Right atrium auricular region (tissue), 2 donors: ENCODE data around the gene AKAP8L. TPM values are rescaled to one million over a fixed set of nuclear protein-coding genes. Genes with fewer than 3 reads are reported as not detected.

ENCODE experiments used
- DNase-seq: peaks from one replicate; pipeline ENCODE4 v3.0.0-alpha.2; 2019; ENCODE audit warnings: low spot score
- H3K27ac ChIP-seq, 2 donors: fragments of 200-600 bp; sonication (generic); 1 replicate in 1 of 2; 2 replicates in 1 of 2; pipeline ENCODE4 v1.5.1; 2016 to 2019
- H3K27me3 ChIP-seq, 2 donors: fragments of 200-600 bp; sonication (generic); one replicate each; pipeline versions ENCODE4 v1.5.1 to v1.6.0; 2017 to 2019
- H3K36me3 ChIP-seq: fragments of 200-600 bp; sonication (generic); one replicate; pipeline ENCODE4 v1.5.1; 2016
- H3K4me1 ChIP-seq, 2 donors: fragments of 200-600 bp; sonication (generic); one replicate each; pipeline versions ENCODE4 v1.5.1 to v1.6.0; 2017 to 2019
- H3K4me3 ChIP-seq, 2 donors: fragments of 200-600 bp; sonication (generic); 1 replicate in 1 of 2; 2 replicates in 1 of 2; pipeline ENCODE4 v1.5.1; 2017 to 2019; ENCODE audit warnings: mild to moderate bottlenecking in 1 of 2, moderate library complexity in 1 of 2
- H3K9me3 ChIP-seq, 2 donors: fragments of 200-600 bp; sonication (generic); one replicate each; pipeline ENCODE4 v1.5.1; 2019
- total RNA-seq, 2 donors: library from RNA; depleted of rRNA; stranded (reverse); fragments of >200 nt; gene quantifications; one replicate each; pipeline ENCODE4 v1.1.0, GENCODE V29; 2016
- TF ChIP-seq, protein P1 (sequence below), 2 donors: fragments of 200-600 bp; sonication (generic); IDR thresholded peaks; one replicate each; pipeline ENCODE4 v1.5.1; 2019; ENCODE audit warnings: antibody characterized with exemption in 2 of 2

Gene AKAP8L
- total RNA-seq, 2 donors from 2014 or later: 66.5 to 78.2 TPM

DNA sequence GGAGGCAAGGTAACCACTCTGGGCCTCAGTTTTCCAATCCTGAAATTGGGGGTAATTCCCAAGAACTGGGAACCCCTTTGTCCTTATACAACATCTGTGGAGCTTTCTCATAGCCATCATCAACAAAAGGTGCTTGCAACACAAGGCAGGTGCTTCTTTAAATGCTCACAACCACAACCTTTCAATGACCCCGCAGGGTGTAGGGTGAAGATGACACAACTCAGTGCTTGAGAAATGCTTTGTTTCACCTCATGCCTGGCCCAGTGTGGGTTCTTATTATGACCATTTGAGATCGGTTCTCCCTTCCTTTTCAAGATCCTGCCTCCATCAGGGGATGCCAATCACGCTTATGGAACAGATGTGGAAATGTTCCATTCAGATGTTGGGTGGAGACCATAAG, 22.5 kb upstream of the AKAP8L start:
- peaks cover 0 to 28% of the 10 kb centered on the region in 2 donors for H3K4me1 ChIP-seq
- H3K36me3 ChIP-seq: peaks cover 4% of the 10 kb centered on the region
- TF ChIP-seq, protein P1, sequence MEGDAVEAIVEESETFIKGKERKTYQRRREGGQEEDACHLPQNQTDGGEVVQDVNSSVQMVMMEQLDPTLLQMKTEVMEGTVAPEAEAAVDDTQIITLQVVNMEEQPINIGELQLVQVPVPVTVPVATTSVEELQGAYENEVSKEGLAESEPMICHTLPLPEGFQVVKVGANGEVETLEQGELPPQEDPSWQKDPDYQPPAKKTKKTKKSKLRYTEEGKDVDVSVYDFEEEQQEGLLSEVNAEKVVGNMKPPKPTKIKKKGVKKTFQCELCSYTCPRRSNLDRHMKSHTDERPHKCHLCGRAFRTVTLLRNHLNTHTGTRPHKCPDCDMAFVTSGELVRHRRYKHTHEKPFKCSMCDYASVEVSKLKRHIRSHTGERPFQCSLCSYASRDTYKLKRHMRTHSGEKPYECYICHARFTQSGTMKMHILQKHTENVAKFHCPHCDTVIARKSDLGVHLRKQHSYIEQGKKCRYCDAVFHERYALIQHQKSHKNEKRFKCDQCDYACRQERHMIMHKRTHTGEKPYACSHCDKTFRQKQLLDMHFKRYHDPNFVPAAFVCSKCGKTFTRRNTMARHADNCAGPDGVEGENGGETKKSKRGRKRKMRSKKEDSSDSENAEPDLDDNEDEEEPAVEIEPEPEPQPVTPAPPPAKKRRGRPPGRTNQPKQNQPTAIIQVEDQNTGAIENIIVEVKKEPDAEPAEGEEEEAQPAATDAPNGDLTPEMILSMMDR (IDR thresholded peaks at IDR 0.05): no peak
- DNase-seq: no peak
- H3K27me3 ChIP-seq: no peaks in the 10 kb centered on the region
- no peak overlapping the region for H3K4me3 ChIP-seq
- no peak overlapping the region for H3K27ac ChIP-seq
- no peaks in the 10 kb centered on the region for H3K9me3 ChIP-seq

DNA sequence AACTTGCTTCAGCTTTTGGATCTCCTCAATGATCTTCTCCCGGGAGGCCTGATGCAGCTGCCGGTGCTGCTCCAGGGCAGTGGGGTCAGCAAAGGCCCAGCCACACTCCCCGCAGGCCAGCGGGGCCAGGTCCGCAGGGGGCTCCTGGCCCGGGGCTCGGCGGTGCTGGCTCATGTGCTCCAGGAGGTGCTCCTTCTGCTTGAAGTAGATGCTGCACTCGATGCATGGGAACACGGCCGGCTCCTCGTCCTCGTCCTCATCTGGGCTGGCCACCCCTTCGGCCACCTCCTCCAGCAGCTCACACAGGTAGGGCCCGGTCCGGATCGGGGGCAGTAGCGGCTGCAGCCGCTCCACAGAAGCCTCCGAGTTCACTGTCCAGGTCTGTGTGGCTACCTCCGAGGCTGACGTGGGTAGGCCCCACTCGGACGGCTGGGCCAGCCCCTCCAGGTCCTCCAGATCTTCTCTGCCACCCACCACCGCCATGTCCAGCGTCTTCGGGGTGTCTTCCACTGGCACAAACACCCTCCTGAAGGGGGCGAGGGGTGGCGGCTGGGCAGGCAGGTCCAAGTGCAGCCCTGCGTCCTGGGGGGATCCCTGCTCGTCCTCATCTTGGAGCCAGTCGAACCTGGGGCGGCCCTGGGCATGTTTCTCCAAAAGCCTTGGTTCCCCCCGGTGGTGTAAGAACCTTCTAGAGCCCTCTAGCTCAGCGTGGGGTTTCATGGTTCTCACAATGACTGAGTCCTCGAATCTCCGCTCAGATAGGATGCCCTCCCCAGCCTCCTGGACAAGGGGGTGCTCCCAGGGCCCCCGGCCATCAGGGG, 21.2 kb upstream of the AKAP8L start:
- DNase-seq: no peak
- H3K27me3 ChIP-seq: no peaks in the 10 kb centered on the region
- TF ChIP-seq, protein P1 (IDR thresholded peaks at IDR 0.05): no peak
- peaks cover 4% of the 10 kb centered on the region for H3K36me3 ChIP-seq
- no peak overlapping the region for H3K27ac ChIP-seq
- peaks cover 0 to 16% of the 10 kb centered on the region in 2 donors for H3K4me1 ChIP-seq
- no peak overlapping the region for H3K4me3 ChIP-seq
- H3K9me3 ChIP-seq: no peaks in the 10 kb centered on the region

DNA sequence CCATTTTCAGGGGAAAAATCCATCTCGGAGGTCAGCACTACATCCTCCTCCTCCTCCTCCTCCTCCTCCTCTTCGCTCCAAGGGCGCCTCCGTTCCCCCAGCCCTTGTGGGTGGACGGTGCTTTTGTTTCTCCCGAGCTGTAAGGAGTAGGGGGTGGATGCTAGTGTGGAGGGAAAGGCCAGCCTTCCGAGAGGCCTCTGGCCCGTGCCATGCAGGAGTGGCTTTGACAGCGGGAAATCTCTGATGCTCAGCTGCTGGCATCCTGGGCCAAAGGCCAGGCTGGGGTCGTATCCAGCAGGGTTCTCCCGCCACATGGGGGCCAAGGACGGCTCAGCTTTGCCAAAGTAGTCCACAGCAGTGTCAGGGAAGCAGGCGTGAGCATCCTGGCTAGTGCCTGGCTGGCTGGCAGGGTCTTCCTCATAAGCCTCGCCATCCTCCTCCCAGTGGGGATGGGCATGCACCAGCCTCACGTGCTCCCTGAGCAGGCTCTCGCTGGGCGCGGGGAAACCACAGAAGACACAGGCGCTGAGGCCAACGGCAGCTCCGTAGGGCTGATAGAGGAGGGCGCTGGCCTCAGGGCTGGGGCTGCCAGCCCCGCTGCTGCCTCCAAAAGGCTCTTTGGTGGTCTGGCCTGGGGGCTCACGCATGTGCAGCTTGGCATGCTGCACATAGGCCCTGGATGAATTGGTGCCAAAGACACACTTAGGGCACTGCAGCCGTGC, 20.5 kb upstream of the AKAP8L start:
- Histone ChIP-seq H3K4me3 (no peak overlapping the region), H3K4me1 (peaks cover 0 to 8% of the 10 kb centered on the region in 2 donors), H3K36me3 (peaks cover 4% of the 10 kb centered on the region), H3K27me3 (no peaks in the 10 kb centered on the region), H3K27ac (no peak overlapping the region), H3K9me3 (no peaks in the 10 kb centered on the region)
- no peak for DNase-seq
- TF ChIP-seq, protein P1 (IDR thresholded peaks at IDR 0.05): no peak

DNA sequence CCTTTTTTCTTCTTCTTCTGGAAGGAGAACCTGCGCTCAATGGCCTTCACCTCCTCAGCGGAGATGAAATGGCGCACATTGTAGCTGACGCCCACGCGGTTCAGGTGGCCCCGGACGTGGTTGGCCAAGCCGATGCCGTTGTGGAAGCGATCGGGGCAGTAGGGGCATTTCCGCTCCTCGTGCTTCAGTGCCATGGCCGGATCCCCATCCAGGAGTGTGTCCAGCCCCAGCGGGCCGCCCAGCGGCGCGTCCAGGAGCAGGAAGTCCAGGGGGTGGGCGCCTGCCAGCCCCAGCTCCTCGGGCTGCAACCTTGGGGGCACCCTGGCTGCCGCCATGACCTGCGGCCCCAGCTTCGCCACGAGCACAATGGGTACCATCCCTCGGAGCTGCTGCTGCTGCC, 19.8 kb upstream of the AKAP8L start:
- Histone ChIP-seq H3K9me3 (no peaks in the 10 kb centered on the region), H3K4me3 (no peak overlapping the region), H3K27ac (no peak overlapping the region), H3K36me3 (peaks cover 4% of the 10 kb centered on the region), H3K4me1 (peaks cover 0 to 3% of the 10 kb centered on the region in 2 donors), H3K27me3 (no peaks in the 10 kb centered on the region)
- DNase-seq: no peak
- TF ChIP-seq, protein P1 (IDR thresholded peaks at IDR 0.05): no peak

DNA sequence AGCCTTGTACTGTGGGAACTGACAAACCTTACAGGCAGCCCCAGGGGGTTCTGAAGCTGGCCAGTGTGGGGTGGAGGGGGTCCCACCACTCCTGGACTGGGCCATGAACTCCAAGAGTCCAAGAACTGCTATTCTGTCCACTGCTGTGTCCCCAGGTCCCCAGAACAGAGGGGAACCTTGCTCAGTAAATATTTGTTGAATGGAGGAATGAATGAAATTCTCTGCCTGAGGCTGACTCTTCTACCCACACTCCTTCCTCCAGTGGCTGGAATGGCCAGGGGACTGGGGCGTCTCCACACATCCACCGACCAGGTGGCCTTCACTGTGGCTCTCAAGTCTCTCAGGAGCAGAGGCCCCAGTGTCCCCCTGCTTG, 19.3 kb upstream of the AKAP8L start:
- TF ChIP-seq, protein P1 (IDR thresholded peaks at IDR 0.05): no peak
- no peak for DNase-seq
- H3K36me3 ChIP-seq: peaks cover 4% of the 10 kb centered on the region
- H3K27ac ChIP-seq: no peak overlapping the region
- H3K27me3 ChIP-seq: no peaks in the 10 kb centered on the region
- H3K4me1 ChIP-seq: peaks cover 0 to 7% of the 10 kb centered on the region in 2 donors
- no peaks in the 10 kb centered on the region for H3K9me3 ChIP-seq
- H3K4me3 ChIP-seq: no peak overlapping the region
